BLaER1 treated with 17β-estradiol and CSF1 and Interleukin-3, amounts not matched to agents 10 nM and 100 nM (cell line): ENCODE results near the gene C1orf105.

Experiments
- H3K27ac ChIP-seq, 11 experiments: shearing (Covaris generic); formaldehyde crosslinking; 2 replicates each; pipeline ENCODE4 v1.8.1; 2022
- H3K27me3 ChIP-seq, 11 experiments: shearing (Covaris generic); formaldehyde crosslinking; 2 replicates each; pipeline ENCODE4 v1.8.1; 2022
- H3K36me3 ChIP-seq, 11 experiments: shearing (Covaris generic); formaldehyde crosslinking; 2 replicates each; pipeline ENCODE4 v1.8.1; 2022
- H3K4me1 ChIP-seq, 10 experiments: shearing (Covaris generic); formaldehyde crosslinking; 2 replicates each; pipeline ENCODE4 v1.8.1; 2022
- H3K4me2 ChIP-seq, 11 experiments: shearing (Covaris generic); formaldehyde crosslinking; 2 replicates each; pipeline ENCODE4 v1.8.1; 2022
- H3K4me3 ChIP-seq, 10 experiments: shearing (Covaris generic); formaldehyde crosslinking; 2 replicates each; pipeline ENCODE4 v1.8.1; 2022
- H3K9ac ChIP-seq, 11 experiments: shearing (Covaris generic); formaldehyde crosslinking; 2 replicates each; pipeline ENCODE4 v1.8.1; 2022
- H3K9me3 ChIP-seq, 11 experiments: shearing (Covaris generic); formaldehyde crosslinking; replicated peaks in 1 of 11; 2 replicates each; pipeline ENCODE4 v1.8.1; 2022
- H4K20me1 ChIP-seq, 11 experiments: shearing (Covaris generic); formaldehyde crosslinking; 2 replicates each; pipeline ENCODE4 v1.8.1; 2022
- Cebpa-rat ChIP-seq, 11 experiments: shearing (Covaris generic); IDR thresholded peaks; 2 replicates each; pipeline ENCODE4 v1.8.1; 2022

The C1orf105 gene

GRCh38 chr1:172443666-172444453, 23.4 kb downstream of the C1orf105 start, which contains the start of gene PIGC:
Gene PIGC, minus strand, starts transcription at chr1:172444069. Its CDS starts 1,447 bp downstream, at chr1:172442622.
- peaks cover 18 to 37% (median 26%) of the 10 kb centered on the region in 11 experiments for H3K36me3 ChIP-seq
- H3K4me2 ChIP-seq: peak within 1 kb of the TSS; percentile 69 to 95 (median 80)
- peaks cover 6 to 18% (median 12%) of the 10 kb centered on the region in 10 experiments; a peak in 19 of 20 replicates for H3K4me1 ChIP-seq
- H3K27me3 ChIP-seq: no peaks in the 10 kb centered on the region
- H3K4me3 ChIP-seq: peak within 1 kb of the TSS; percentile 77 to 96 (median 90)
- no peaks in the 10 kb centered on the region for H3K9me3 ChIP-seq
- H4K20me1 ChIP-seq: no peaks in the 10 kb centered on the region
- H3K27ac ChIP-seq: peak within 1 kb of the TSS; percentile 87 to 95 (median 93)
- peak within 1 kb of the TSS; percentile 89 to 98 (median 94) for H3K9ac ChIP-seq
- TF ChIP-seq Cebpa-rat (IDR thresholded peaks at IDR 0.05): no peak

- Histone ChIP-seq H3K27ac (no peak overlapping the region), H3K4me1 (peaks cover 12 to 26% (median 19%) of the 10 kb centered on the region in 10 experiments; a peak in 19 of 20 replicates), H3K4me2 (no peak overlapping the region), H3K36me3 (peaks cover 10 to 12% (median 11%) of the 10 kb centered on the region in 11 experiments), H3K9ac (no peak overlapping the region), H3K4me3 (no peak overlapping the region), H3K27me3 (no peaks in the 10 kb centered on the region), H4K20me1 (no peaks in the 10 kb centered on the region), H3K9me3 (no peaks in the 10 kb centered on the region)
- TF ChIP-seq Cebpa-rat (IDR thresholded peaks at IDR 0.05): no peak
Observed at GRCh38 chr1:172446547-172446946, 26.1 kb downstream of the C1orf105 start.

- H4K20me1 ChIP-seq: no peaks in the 10 kb centered on the region
- H3K4me3 ChIP-seq: no peak overlapping the region
- peaks cover 0 to 1% (median under 1%) of the 10 kb centered on the region in 11 experiments; a peak in 4 of 22 replicates for H3K36me3 ChIP-seq
- no peak overlapping the region for H3K4me2 ChIP-seq
- no peaks in the 10 kb centered on the region for H3K9me3 ChIP-seq
- H3K27ac ChIP-seq: no peak overlapping the region
- no peak for TF ChIP-seq Cebpa-rat (IDR thresholded peaks at IDR 0.05)
- no peak overlapping the region for H3K9ac ChIP-seq
- no peaks in the 10 kb centered on the region for H3K27me3 ChIP-seq
- H3K4me1 ChIP-seq: peaks cover 7 to 20% (median 15%) of the 10 kb centered on the region in 10 experiments; a peak in 19 of 20 replicates
Observed at GRCh38 chr1:172447641-172448040, 27.2 kb downstream of the C1orf105 start.

- TF ChIP-seq Cebpa-rat (IDR thresholded peaks at IDR 0.05): no peak
- Histone ChIP-seq H3K9me3 (no peaks in the 10 kb centered on the region), H3K27ac (no peak overlapping the region), H3K4me3 (no peak overlapping the region), H3K27me3 (no peaks in the 10 kb centered on the region), H3K4me2 (peak overlapping the region in 5 of 11 experiments; percentile 4 to 27 (median 18); a peak in 7 of 22 replicates), H3K9ac (no peak overlapping the region), H4K20me1 (no peaks in the 10 kb centered on the region), H3K36me3 (no peaks in the 10 kb centered on the region), H3K4me1 (peaks cover 0 to 13% (median 10%) of the 10 kb centered on the region in 10 experiments; a peak in 14 of 20 replicates)
Observed at GRCh38 chr1:172448995-172449584, 28.6 kb downstream of the C1orf105 start.

- H3K9ac ChIP-seq: no peak overlapping the region
- H4K20me1 ChIP-seq: no peaks in the 10 kb centered on the region
- H3K36me3 ChIP-seq: no peaks in the 10 kb centered on the region
- no peak for TF ChIP-seq Cebpa-rat (IDR thresholded peaks at IDR 0.05)
- peak overlapping the region in 5 of 11 experiments; percentile 4 to 27 (median 18); a peak in 6 of 22 replicates for H3K4me2 ChIP-seq
- H3K27ac ChIP-seq: no peak overlapping the region
- H3K27me3 ChIP-seq: no peaks in the 10 kb centered on the region
- H3K4me3 ChIP-seq: no peak overlapping the region
- peaks cover 0 to 13% (median 9%) of the 10 kb centered on the region in 10 experiments; a peak in 12 of 20 replicates for H3K4me1 ChIP-seq
- H3K9me3 ChIP-seq: no peaks in the 10 kb centered on the region
Observed at GRCh38 chr1:172449585-172450523, 29.4 kb downstream of the C1orf105 start.

GRCh38 chr1:172450524-172450885, 30.0 kb downstream of the C1orf105 start:
- H3K9me3 ChIP-seq: no peaks in the 10 kb centered on the region
- no peaks in the 10 kb centered on the region for H3K36me3 ChIP-seq
- no peak overlapping the region for H3K4me3 ChIP-seq
- H3K4me2 ChIP-seq: no peak overlapping the region
- no peak for TF ChIP-seq Cebpa-rat (IDR thresholded peaks at IDR 0.05)
- H3K4me1 ChIP-seq: peaks cover 0 to 13% (median 9%) of the 10 kb centered on the region in 10 experiments; a peak in 12 of 20 replicates
- H3K27ac ChIP-seq: no peak overlapping the region
- H4K20me1 ChIP-seq: no peaks in the 10 kb centered on the region
- no peaks in the 10 kb centered on the region for H3K27me3 ChIP-seq
- no peak overlapping the region for H3K9ac ChIP-seq

- Histone ChIP-seq H3K9me3 (no peaks in the 10 kb centered on the region), H3K36me3 (no peaks in the 10 kb centered on the region), H3K9ac (no peak overlapping the region), H3K27ac (no peak overlapping the region), H3K4me1 (peaks cover 0 to 13% (median 9%) of the 10 kb centered on the region in 10 experiments; a peak in 12 of 20 replicates), H4K20me1 (no peaks in the 10 kb centered on the region; a peak in 1 of 22 replicates), H3K27me3 (no peaks in the 10 kb centered on the region), H3K4me3 (no peak overlapping the region), H3K4me2 (no peak overlapping the region)
- TF ChIP-seq Cebpa-rat (IDR thresholded peaks at IDR 0.05): no peak
Observed at GRCh38 chr1:172451002-172451443, 30.5 kb downstream of the C1orf105 start.

- TF ChIP-seq Cebpa-rat (IDR thresholded peaks at IDR 0.05): no peak
- no peaks in the 10 kb centered on the region for H3K9me3 ChIP-seq
- H3K9ac ChIP-seq: no peak overlapping the region
- no peaks in the 10 kb centered on the region for H3K36me3 ChIP-seq
- no peak overlapping the region for H3K4me3 ChIP-seq
- no peaks in the 10 kb centered on the region for H3K27me3 ChIP-seq
- H3K4me1 ChIP-seq: peaks cover 0 to 13% (median 9%) of the 10 kb centered on the region in 10 experiments; a peak in 12 of 20 replicates
- no peaks in the 10 kb centered on the region; a peak in 1 of 22 replicates for H4K20me1 ChIP-seq
- H3K4me2 ChIP-seq: no peak overlapping the region
- H3K27ac ChIP-seq: no peak overlapping the region
Observed at GRCh38 chr1:172452536-172453152, 32.2 kb downstream of the C1orf105 start.
